ENCODE results near the gene KAZN. TPM values are rescaled to one million over a fixed set of nuclear protein-coding genes. Genes with fewer than 3 reads are reported as not detected.

The KAZN gene
- total and polyA plus RNA-seq, 2 of the 8 experiments (the other 6 are each of a cell fraction or from before 2014, with no cell fraction given), result 3.7 to 11.8 TPM

DNA sequence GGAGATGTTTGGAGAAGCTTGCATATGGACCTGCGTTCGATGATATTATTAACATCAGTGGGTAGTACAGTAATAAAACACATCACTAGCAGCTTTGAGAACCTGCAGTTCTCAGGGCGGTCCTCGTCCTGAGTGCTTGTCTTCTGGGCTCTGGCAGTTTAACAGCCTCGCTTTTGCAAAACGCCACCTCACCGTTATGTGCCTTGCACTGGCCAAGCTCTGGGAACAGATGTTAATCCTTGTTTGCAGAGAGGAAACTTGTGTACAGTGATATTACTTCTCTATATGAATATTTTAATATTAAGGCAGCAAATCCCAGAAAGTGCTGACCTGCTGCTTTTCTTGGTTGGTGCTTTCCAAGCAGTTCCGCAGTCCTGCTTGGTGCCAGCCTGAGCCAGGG, 387.7 kb downstream of the KAZN start:
- Histone ChIP-seq H2BK120ac (replicated peaks; ENCODE audit: low read depth, low read length) (no peak overlapping the region), H4K8ac (ENCODE audit: extremely low read depth, insufficient read depth, low read length) (no peak overlapping the region), H2AFZ (ENCODE audit: low read length) (no peak overlapping the region), H3K9ac (replicated peaks in 1 of 4; ENCODE audit: extremely low read depth in 1 of 4, low read depth in 3 of 4, low read length in 3 of 4) (no peak overlapping the region), H2BK20ac (ENCODE audit: low read length) (no peak overlapping the region), H2BK5ac (ENCODE audit: low read depth, low read length) (no peak overlapping the region), H4K20me1 (replicated peaks in 1 of 2; ENCODE audit: control insufficient read depth in 1 of 2, insufficient read depth in 2 of 2, low read length in 2 of 2) (no peaks in the 10 kb centered on the region), H3K79me2 (ENCODE audit: control insufficient read depth in 1 of 2, insufficient read depth in 2 of 2, low read length in 2 of 2) (no peaks in the 10 kb centered on the region), H2BK12ac (ENCODE audit: low read depth, low read length) (no peak overlapping the region), H3K18ac (ENCODE audit: extremely low read depth, low read length) (no peak overlapping the region), H3K27ac (ENCODE audit: low read depth, low read length) (no peak overlapping the region), H4K5ac (ENCODE audit: insufficient read length, low read depth, low read length) (no peak overlapping the region), H3K9me3 (ENCODE audit: insufficient read depth in 2 of 2, low read depth in 1 of 2, low read length in 1 of 2) (no peaks in the 10 kb centered on the region), H3K4me2 (ENCODE audit: insufficient read depth in 1 of 2, low read depth in 2 of 2, low read length in 2 of 2) (no peak overlapping the region), H3K27me3 (replicated peaks in 1 of 4; ENCODE audit: control insufficient read depth in 3 of 4, extremely low read depth in 1 of 4, insufficient read depth in 3 of 4, low read length in 3 of 4) (no peaks in the 10 kb centered on the region), H3K23ac (ENCODE audit: insufficient read length) (no peak overlapping the region), H4K91ac (replicated peaks; ENCODE audit: insufficient read length, low read length) (no peak overlapping the region), H3K4ac (replicated peaks; ENCODE audit: insufficient read length, low read depth, low read length) (no peak overlapping the region), H3K36me3 (ENCODE audit: control insufficient read depth in 2 of 4, insufficient read depth in 4 of 4, low read length in 3 of 4) (no peaks in the 10 kb centered on the region), H3K79me1 (ENCODE audit: low read depth, low read length) (no peaks in the 10 kb centered on the region; the same call in 1 of the 2 replicates), H3K23me2 (ENCODE audit: low read depth, low read length) (no peaks in the 10 kb centered on the region), H3K4me1 (replicated peaks in 1 of 4; ENCODE audit: control insufficient read depth in 3 of 4, insufficient read depth in 4 of 4, low read length in 3 of 4) (peaks cover 0 to 3% (median 0%) of the 10 kb centered on the region in 4 experiments; a peak in 2 of 7 replicates), H2BK15ac (ENCODE audit: low read length) (no peak overlapping the region), H2AK5ac (ENCODE audit: low read depth, low read length) (no peak overlapping the region), H3K56ac (replicated peaks; ENCODE audit: insufficient read length, low read depth, low read length) (no peak overlapping the region), H3K14ac (ENCODE audit: insufficient read length) (no peak overlapping the region), H3K4me3 (ENCODE audit: extremely low read depth in 1 of 4, insufficient read depth in 2 of 4, low read depth in 3 of 4, low read length in 4 of 4) (no peak overlapping the region)
- CTCF ChIA-PET (ENCODE audit: partially characterized antibody), result interaction anchor here (0.9 to 1.0 kb wide), 3 partner anchors 9 to 59 kb away, joined by 3 to 4 read pairs (median 4); no protein-coding TSS in a partner anchor
- no peak for DNase-seq (ENCODE audit: low read depth in 1 of 2, low spot score in 2 of 2)
- TF ChIP-seq POLR2A (IDR thresholded peaks at IDR 0.05; ENCODE audit: control extremely low read depth in 1 of 2, low read depth in 2 of 2, low read length in 2 of 2), result no peak
- TF ChIP-seq EZH2 (IDR thresholded peaks at IDR 0.05; ENCODE audit: low read depth, low read length, severe bottlenecking), result no peak
- no peak for TF ChIP-seq SP2 (IDR thresholded peaks at IDR 0.05; ENCODE audit: low read length)
- no peak for TF ChIP-seq CREB1 (IDR thresholded peaks at IDR 0.05)
- TF ChIP-seq SIX5 (IDR thresholded peaks at IDR 0.05; ENCODE audit: low read depth, low read length), result no peak
- POLR2A ChIA-PET (ENCODE audit: partially characterized antibody), result no interaction called here
- no peak for FAIRE-seq
- WGBS, 2 experiments (ENCODE audit: extremely low coverage in 1 of 2, insufficient coverage in 1 of 2, insufficient read length in 1 of 2, insufficient replicate concordance in 2 of 2, low coverage in 1 of 2, low lambda C conversion rate in 2 of 2, missing lambda C conversion rate in 1 of 2), result 98% methylated on average over 8 of the region's 8 CpGs; no CpG with 5 or more reads in 1 of the 2 experiments
